HEK293 (cell line): ENCODE measurements around the gene NMD3.

ENCODE experiments used
- CTCF ChIA-PET: fragments of 350-600 bp; formaldehyde crosslinking; extraction: SDS; loops from one replicate; lab custom pipeline; 2021; ENCODE audit warnings: antibody characterized with exemption; lab: Yijun Ruan, JAX
- POLR2A ChIA-PET: fragments of 300-600 bp; formaldehyde crosslinking; extraction: SDS; loops from one replicate; lab custom pipeline; 2020; ENCODE audit warnings: antibody characterized with exemption, inconsistent platforms; lab: Yijun Ruan, JAX
- H3K27ac ChIP-seq: fragments of 200-500 bp; sonication (Bioruptor generic); 2 replicates; pipeline ENCODE4 v1.5.1; 2014; ENCODE audit warnings: low read depth, low read length, control low read depth, inconsistent platforms; ENCODE audit errors: extremely low read depth
- H3K36me3 ChIP-seq, 2 experiments: fragments of 200-500 bp in 1 of 2; sonication (Bioruptor generic) in 1 of 2; 1 replicate in 1 of 2; 2 replicates in 1 of 2; pipeline ENCODE4 v1.5.1; 2014 to 2017; ENCODE audit warnings: inconsistent platforms in 2 of 2, low read length in 2 of 2; ENCODE audit not compliant: control insufficient read depth in 2 of 2, insufficient read depth in 1 of 2
- H3K4me1 ChIP-seq: fragments of 200-500 bp; sonication (Bioruptor generic); 2 replicates; pipeline ENCODE4 v1.5.1; 2014; ENCODE audit warnings: mild to moderate bottlenecking, low read length, inconsistent platforms; ENCODE audit not compliant: control insufficient read depth, insufficient read depth
- H3K4me3 ChIP-seq: 2 replicates; pipeline ENCODE4 v1.5.1; 2011; ENCODE audit warnings: low read depth, mild to moderate bottlenecking, control low read depth, low read length, moderate library complexity
- H3K9me3 ChIP-seq: fragments of 200-500 bp; sonication (Bioruptor generic); 2 replicates; pipeline ENCODE4 v1.5.1; 2014; ENCODE audit warnings: low read depth, low read length, inconsistent platforms; ENCODE audit not compliant: control insufficient read depth, insufficient read depth
- BCL6B ChIP-seq: fragments of 450-650 bp; formaldehyde crosslinking; IDR thresholded peaks from 2 replicates; pipeline ENCODE4 v1.5.1; 2017; ENCODE audit warnings: missing biosample characterization, missing genetic modification characterization
- CTCF ChIP-seq: fragments of 450-650 bp; formaldehyde crosslinking; IDR thresholded peaks from 2 replicates; pipeline ENCODE4 v1.5.1; 2016; ENCODE audit warnings: missing biosample characterization, missing genetic modification characterization
- MEIS1 ChIP-seq: sonication (generic); formaldehyde crosslinking; IDR thresholded peaks from 2 replicates; pipeline ENCODE4 v1.8.1; 2022; ENCODE audit warnings: missing genetic modification reagents, mild to moderate bottlenecking, borderline replicate concordance
- PRDM2 ChIP-seq: fragments of 450-650 bp; formaldehyde crosslinking; IDR thresholded peaks from 2 replicates; pipeline ENCODE4 v1.5.1; 2016; ENCODE audit warnings: missing biosample characterization, missing genetic modification characterization, borderline replicate concordance
- REPIN1 ChIP-seq: fragments of 450-650 bp; formaldehyde crosslinking; IDR thresholded peaks from 2 replicates; pipeline ENCODE4 v1.5.1; 2017; ENCODE audit warnings: missing biosample characterization, missing genetic modification characterization, low read depth
- ZNF132 ChIP-seq: fragments of 450-650 bp; formaldehyde crosslinking; IDR thresholded peaks from 2 replicates; pipeline ENCODE4 v1.5.1; 2017; ENCODE audit warnings: missing biosample characterization, missing genetic modification characterization, borderline replicate concordance
- ZNF148 ChIP-seq: fragments of 450-650 bp; formaldehyde crosslinking; IDR thresholded peaks from 2 replicates; pipeline ENCODE4 v1.5.0; 2017; ENCODE audit warnings: missing biosample characterization, missing genetic modification characterization, borderline replicate concordance
- ZNF239 ChIP-seq: fragments of 450-650 bp; formaldehyde crosslinking; IDR thresholded peaks from 2 replicates; pipeline ENCODE4 v1.5.1; 2016; ENCODE audit warnings: missing biosample characterization, missing genetic modification characterization
- ZNF280D ChIP-seq: fragments of 450-650 bp; formaldehyde crosslinking; IDR thresholded peaks from 2 replicates; pipeline ENCODE4 v1.5.1; 2016; ENCODE audit warnings: missing biosample characterization, missing genetic modification characterization
- ZNF510 ChIP-seq: fragments of 450-650 bp; formaldehyde crosslinking; IDR thresholded peaks from 2 replicates; pipeline ENCODE4 v1.5.1; 2018; ENCODE audit warnings: mild to moderate bottlenecking, missing genetic modification characterization, missing biosample characterization; ENCODE audit not compliant: insufficient replicate concordance
- ZNF560 ChIP-seq: fragments of 450-650 bp; formaldehyde crosslinking; IDR thresholded peaks from 2 replicates; pipeline ENCODE4 v1.5.1; 2017; ENCODE audit warnings: missing biosample characterization, missing genetic modification characterization, borderline replicate concordance
- ZNF571 ChIP-seq: fragments of 450-650 bp; formaldehyde crosslinking; IDR thresholded peaks from 2 replicates; pipeline ENCODE4 v1.5.0; 2017; ENCODE audit warnings: missing biosample characterization, missing genetic modification characterization
- ZNF624 ChIP-seq: fragments of 450-650 bp; formaldehyde crosslinking; IDR thresholded peaks from 2 replicates; pipeline ENCODE4 v1.5.1; 2017; ENCODE audit warnings: missing biosample characterization, missing genetic modification characterization
- ZNF639 ChIP-seq: fragments of 450-650 bp; formaldehyde crosslinking; IDR thresholded peaks from 2 replicates; pipeline ENCODE4 v1.5.1; 2016; ENCODE audit warnings: missing biosample characterization, missing genetic modification characterization
- ZNF837 ChIP-seq: fragments of 450-650 bp; formaldehyde crosslinking; IDR thresholded peaks from 2 replicates; pipeline ENCODE4 v1.5.1; 2016; ENCODE audit warnings: missing biosample characterization, missing genetic modification characterization
- ZSCAN4 ChIP-seq: fragments of 450-650 bp; formaldehyde crosslinking; IDR thresholded peaks from 2 replicates; pipeline ENCODE4 v1.5.1; 2017; ENCODE audit warnings: missing biosample characterization, missing genetic modification characterization

The NMD3 gene

GRCh38 chr3:161270991-161271390, 49.9 kb downstream of the NMD3 start:
- Histone ChIP-seq H3K36me3 (peaks cover 0 to 12% of the 10 kb centered on the region in 2 experiments; a peak in 1 of 3 replicates), H3K9me3 (no peaks in the 10 kb centered on the region), H3K4me1 (no peaks in the 10 kb centered on the region), H3K4me3 (no peak overlapping the region), H3K27ac (no peak overlapping the region)
- ChIA-PET CTCF (interaction anchor here (0.6 to 1.1 kb wide), 3 partner anchors 10 to 150 kb away, joined by 3 to 4 read pairs (median 3); no protein-coding TSS in a partner anchor), POLR2A (no interaction called here)
- TF ChIP-seq ZNF624 (tag by site-specific recombination) (no peak), ZNF639 (no peak), CTCF (tag by site-specific recombination) (no peak), REPIN1 (tag by site-specific recombination) (no peak), BCL6B (no peak), ZNF510 (tag by site-specific recombination) (no peak), ZNF837 (tag by site-specific recombination) (no peak), ZNF132 (no peak), ZNF571 (tag by site-specific recombination) (no peak), PRDM2 (tag by site-specific recombination) (no peak), ZSCAN4 (tag by site-specific recombination) (no peak), ZNF560 (tag by site-specific recombination) (no peak), ZNF280D (tag by site-specific recombination) (no peak), ZNF239 (tag by site-specific recombination) (no peak), ZNF148 (tag by site-specific recombination) (no peak), MEIS1 (no peak)
